GM12864 (cell line): ENCODE results near the gene SPI1.

ENCODE experiments used
- DNase-seq: peaks from one replicate; pipeline ENCODE4 v3.0.0-alpha.2; 2011; ENCODE audit warnings: low read depth
- H3K4me3 ChIP-seq: 2 replicates; pipeline ENCODE4 v1.5.1; 2011; ENCODE audit warnings: mild to moderate bottlenecking, low read depth, low read length, control low read depth
- TF ChIP-seq, protein P1 (sequence below): IDR thresholded peaks from 2 replicates; pipeline ENCODE4 v1.5.1; 2011; ENCODE audit warnings: low read depth, mild to moderate bottlenecking, moderate library complexity, low read length, control low read depth, inconsistent platforms; ENCODE audit errors: missing control alignments

Gene SPI1

DNA sequence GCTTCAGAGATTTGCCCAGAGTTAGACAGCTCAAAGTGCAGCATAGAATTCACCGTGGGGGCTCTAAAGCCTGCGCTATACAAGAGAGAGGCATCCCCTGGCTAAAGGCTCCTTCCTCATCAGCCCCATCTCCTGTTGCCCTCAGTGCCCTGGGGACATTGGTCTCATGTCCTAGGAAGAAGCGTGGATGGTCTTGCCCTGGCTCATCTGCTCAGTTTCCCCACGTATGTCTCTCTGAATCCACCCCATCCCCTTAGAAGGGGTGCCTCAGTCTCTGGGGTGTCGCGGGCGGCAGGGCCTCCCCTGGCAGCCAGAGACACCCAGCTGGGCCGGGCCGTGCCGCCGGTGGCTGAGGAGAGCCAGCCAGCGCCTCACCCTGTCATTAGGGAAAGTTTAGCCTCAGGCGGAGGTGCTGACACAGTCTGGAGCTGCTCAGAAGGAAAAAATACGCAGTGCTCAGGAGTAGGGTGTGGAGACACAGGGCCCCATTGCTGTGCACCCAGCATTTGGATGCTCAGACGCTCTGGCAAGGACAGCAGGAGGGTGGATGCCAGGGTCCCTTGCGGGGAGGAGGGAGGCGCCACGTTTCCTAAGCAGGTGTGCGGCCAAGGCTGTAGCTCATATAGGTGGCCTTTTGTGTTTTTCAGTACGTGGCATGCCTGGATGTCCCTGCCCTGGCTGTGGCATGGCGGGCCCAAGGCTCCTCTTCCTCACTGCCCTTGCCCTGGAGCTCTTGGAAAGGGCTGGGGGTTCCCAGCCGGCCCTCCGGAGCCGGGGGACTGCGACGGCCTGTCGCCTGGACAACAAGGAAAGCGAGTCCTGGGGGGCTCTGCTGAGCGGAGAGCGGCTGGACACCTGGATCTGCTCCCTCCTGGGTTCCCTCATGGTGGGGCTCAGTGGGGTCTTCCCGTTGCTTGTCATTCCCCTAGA, 31.4 kb upstream of the SPI1 start:
- DNase-seq, result no peak
- TF ChIP-seq, protein P1, sequence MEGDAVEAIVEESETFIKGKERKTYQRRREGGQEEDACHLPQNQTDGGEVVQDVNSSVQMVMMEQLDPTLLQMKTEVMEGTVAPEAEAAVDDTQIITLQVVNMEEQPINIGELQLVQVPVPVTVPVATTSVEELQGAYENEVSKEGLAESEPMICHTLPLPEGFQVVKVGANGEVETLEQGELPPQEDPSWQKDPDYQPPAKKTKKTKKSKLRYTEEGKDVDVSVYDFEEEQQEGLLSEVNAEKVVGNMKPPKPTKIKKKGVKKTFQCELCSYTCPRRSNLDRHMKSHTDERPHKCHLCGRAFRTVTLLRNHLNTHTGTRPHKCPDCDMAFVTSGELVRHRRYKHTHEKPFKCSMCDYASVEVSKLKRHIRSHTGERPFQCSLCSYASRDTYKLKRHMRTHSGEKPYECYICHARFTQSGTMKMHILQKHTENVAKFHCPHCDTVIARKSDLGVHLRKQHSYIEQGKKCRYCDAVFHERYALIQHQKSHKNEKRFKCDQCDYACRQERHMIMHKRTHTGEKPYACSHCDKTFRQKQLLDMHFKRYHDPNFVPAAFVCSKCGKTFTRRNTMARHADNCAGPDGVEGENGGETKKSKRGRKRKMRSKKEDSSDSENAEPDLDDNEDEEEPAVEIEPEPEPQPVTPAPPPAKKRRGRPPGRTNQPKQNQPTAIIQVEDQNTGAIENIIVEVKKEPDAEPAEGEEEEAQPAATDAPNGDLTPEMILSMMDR, result no peak
- H3K4me3 ChIP-seq, result peak overlapping the region; percentile 65

DNA sequence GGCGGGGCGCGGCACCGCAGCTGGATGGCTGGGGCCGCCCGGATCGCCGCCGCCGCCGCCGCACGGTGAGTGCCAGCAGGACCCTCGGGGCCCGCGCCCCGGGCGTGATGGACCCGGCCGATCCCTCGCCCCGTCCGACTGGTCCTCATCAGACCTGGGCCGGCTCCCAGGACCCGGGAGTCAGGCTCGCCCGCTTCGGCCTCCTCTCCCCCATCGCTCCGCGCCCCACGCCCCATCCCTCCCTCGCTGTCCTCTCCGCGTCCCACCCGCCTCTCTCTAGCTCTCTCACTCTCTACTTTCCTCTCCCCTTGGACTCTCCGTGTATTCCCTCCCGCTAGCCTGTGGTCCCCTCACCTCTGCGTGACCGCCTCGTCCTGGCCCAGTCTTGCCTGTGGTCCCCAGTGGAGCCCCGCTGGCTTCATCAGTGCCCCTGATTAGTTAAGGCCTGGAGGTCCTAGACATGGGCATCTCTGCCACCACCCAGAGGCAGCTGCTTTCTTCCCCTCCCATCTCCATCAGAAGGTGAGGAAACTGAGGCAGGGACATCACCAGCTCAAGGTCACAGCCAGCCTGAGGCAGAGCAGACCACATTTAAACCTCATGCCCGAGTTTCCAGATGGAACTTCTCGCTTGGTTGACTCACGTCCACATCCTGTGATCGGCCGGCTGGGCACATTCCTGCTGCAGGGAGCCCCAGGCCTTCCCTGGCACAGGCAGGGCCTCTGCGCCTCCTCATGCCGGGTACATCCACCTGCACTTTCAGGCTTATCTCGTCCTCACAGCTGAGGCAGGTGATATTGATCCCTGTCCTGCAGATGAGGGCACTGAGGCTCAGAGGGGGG, 30.5 kb upstream of the SPI1 start:
- H3K4me3 ChIP-seq, result peak overlapping the region; percentile 65
- TF ChIP-seq, protein P1, result no peak
- DNase-seq, result no peak

DNA sequence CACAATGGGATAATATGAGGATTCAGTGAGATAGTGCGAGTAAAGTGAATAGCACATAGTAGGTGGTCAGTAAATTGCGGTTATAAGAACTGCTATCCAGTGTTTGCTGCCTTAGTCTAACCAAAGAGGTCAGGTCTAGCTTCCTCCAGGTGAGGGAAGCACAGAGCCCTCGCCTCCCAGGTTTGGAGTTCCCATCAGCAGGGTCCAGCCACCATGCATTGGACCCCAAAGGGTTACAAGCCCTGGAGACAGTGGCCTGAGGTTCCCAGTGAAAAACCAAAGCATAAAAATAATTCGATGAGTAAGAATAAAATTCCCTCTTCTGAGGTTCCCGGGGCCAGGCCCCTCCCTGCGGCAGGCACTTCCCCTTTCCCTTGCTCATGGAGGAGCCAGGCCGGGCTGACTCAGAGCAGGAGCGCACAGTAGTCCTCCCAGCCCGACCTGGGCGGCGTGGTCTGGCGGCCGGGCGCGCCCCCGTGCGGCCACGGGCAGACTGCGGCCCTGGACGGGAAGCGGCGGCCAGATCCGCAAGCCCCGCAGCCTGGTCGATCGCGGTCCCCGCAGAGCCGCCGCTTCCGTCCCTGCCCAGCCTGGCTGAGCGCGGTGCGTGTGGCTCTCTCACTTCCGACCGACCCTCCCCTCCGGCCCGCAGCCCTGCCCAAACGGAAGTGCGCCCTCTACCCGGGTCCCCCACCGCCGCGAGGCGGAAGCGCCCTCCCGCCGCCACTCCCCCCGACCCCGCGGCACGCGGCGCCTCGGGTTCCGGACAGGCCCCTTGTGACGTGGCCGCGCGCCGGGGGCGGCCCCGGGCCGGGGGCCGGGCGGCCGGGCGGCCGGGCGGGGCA, 29.6 kb upstream of the SPI1 start, which contains the start of gene SLC39A13:
TSS of gene SLC39A13 (plus strand) at position 845 of the 845 bp plus-strand sequence. CDS start 1,505 bp downstream, outside the sequence.
- DNase-seq, result peak; percentile 87
- TF ChIP-seq, protein P1, result peak; percentile 75
- peak within 1 kb of the TSS; percentile 65 for H3K4me3 ChIP-seq

DNA sequence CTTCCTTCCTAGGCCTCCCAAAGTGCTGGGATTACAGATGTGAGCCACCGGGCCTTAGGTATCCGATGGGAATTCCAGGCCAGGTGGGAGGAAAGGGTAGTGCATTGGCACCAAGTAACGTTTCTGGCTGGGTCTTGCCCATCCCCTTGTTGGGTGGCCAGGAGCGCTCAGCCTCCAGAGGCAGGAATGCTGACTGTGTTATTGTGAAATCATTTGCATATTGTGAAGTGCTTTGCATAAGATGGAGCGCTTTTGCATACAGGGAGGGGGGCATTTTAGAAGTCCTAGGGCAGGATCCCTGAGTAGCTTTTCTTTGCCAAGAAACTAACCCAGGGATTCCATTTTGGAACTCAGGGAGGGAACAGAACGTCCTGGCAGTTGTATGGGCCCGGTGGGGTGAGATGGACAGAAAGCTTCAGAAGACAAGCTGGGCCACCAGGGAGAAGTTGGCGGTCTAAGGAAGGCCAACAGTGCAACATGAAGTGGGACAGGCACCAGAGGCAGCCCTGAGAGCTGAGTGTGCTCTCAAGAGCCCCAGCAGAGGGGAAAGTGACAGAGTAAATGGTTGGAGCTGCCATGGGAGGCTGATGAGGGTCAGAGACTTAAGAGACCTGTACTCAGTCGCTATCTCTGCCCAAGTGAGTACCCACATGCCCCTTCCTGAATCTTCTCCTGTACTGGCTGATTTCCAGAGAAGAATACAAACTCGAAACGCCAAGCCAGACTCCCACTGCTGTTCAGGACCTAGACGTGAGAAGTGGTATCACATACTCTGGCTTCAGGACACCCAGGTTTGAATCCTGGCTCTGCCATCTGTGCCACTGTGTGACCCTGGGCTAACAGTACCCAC, 28.8 kb upstream of the SPI1 start:
- H3K4me3 ChIP-seq, result peak overlapping the region; percentile 46
- TF ChIP-seq, protein P1, result no peak
- DNase-seq, result no peak

DNA sequence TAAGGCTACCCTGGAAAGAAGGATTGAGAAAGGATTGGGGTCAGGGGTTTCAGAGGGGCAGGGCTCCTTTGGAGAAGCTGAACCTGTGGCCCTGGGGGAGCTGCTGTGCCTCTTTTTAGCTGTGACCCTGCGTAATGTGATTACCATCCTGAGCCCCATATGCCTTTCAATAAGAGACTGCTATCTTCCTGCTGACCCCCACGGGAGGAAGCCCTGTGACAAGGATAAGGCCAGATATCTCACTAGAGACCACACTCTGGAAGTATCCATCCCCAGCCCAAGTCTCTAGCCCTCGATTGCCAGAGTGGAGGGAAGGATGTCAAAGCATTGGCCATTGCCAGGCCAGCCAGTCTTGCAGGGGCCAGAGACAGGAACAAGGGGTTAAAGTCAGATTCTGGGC, 25.2 kb upstream of the SPI1 start:
- no peak for DNase-seq
- TF ChIP-seq, protein P1, result no peak
- no peak overlapping the region for H3K4me3 ChIP-seq
